ENCODE measurements around the gene PHF12. TPM values are rescaled to one million over a fixed set of nuclear protein-coding genes. Genes with fewer than 3 reads are reported as not detected.
A peak's percentile ranks its signal among the peaks of the same experiment; 100 is the strongest.
"Not testable (repeated sequence)": the region's sequence is repeated elsewhere in the genome, so short reads cannot be mapped to it uniquely, and the experiment has no call there.

PHF12 gene
- total RNA-seq, 1 donor from 2014 or later = 23.2 TPM

- no peak for DNase-seq
Observed at GRCh38 chr17:28929787-28930186, 21.5 kb downstream of the PHF12 start.

GRCh38 chr17:28928061-28928460 lies 23.3 kb downstream of the PHF12 start:
- no peak for DNase-seq

GRCh38 chr17:28926786-28927185 lies 24.5 kb downstream of the PHF12 start:
- DNase-seq = no peak

- no peak for DNase-seq
Observed at GRCh38 chr17:28926366-28926765, 25.0 kb downstream of the PHF12 start.

- DNase-seq = no peak
Observed at GRCh38 chr17:28925912-28926365, 25.4 kb downstream of the PHF12 start.

GRCh38 chr17:28920201-28920600 lies 31.1 kb downstream of the PHF12 start:
- no peak for DNase-seq

- DNase-seq = no peak
Observed at GRCh38 chr17:28918295-28918694, 33.0 kb downstream of the PHF12 start.

- no peak for DNase-seq
Observed at GRCh38 chr17:28917465-28917864, 33.9 kb downstream of the PHF12 start.

GRCh38 chr17:28917029-28917428 lies 34.3 kb downstream of the PHF12 start:
- DNase-seq = no peak

GRCh38 chr17:28916302-28916934 lies 34.9 kb downstream of the PHF12 start:
- DNase-seq = peak; percentile 64

GRCh38 chr17:28912938-28913333 lies 38.4 kb downstream of the PHF12 start:
- DNase-seq = no peak

- no peak for DNase-seq
Observed at GRCh38 chr17:28912281-28912937, 38.9 kb downstream of the PHF12 start.

GRCh38 chr17:28911411-28912045 lies 39.8 kb downstream of the PHF12 start:
- DNase-seq = no peak

GRCh38 chr17:28910534-28910933 lies 40.8 kb downstream of the PHF12 start:
- DNase-seq = no peak

GRCh38 chr17:28908640-28909167 lies 42.6 kb downstream of the PHF12 start:
- DNase-seq = peak; percentile 72

GRCh38 chr17:28907709-28908475 lies 43.4 kb downstream of the PHF12 start:
- peak; percentile 44 for DNase-seq

- DNase-seq = no peak
Observed at GRCh38 chr17:28906706-28907438, 44.4 kb downstream of the PHF12 start.

GRCh38 chr17:28906276-28906675 lies 45.0 kb downstream of the PHF12 start:
- no peak for DNase-seq

GRCh38 chr17:28904800-28905199 lies 46.5 kb downstream of the PHF12 start:
- no peak for DNase-seq

GRCh38 chr17:28903546-28903841 lies 47.8 kb downstream of the PHF12 start:
- not testable (repeated sequence) for DNase-seq

GRCh38 chr17:28902819-28903545 lies 48.3 kb downstream of the PHF12 start, which contains the start of gene DHRS13:
Gene DHRS13, minus strand, starts transcription at chr17:28903079. Its CDS starts 135 bp downstream, at chr17:28902944.
- DNase-seq = peak; percentile 95
